Tibial nerve (tissue), 4 donors: ENCODE results near the gene ANO7. TPM values are rescaled to one million over a fixed set of nuclear protein-coding genes. Genes with fewer than 3 reads are reported as not detected.

Experiments used
- DNase-seq, 2 donors: peaks; one replicate each; pipeline ENCODE4 v3.0.0-alpha.2; 2019; ENCODE audit warnings: low spot score in 2 of 2
- H3K27ac ChIP-seq, 4 donors: fragments of 200-600 bp; sonication (generic) in 3 of 4; one replicate each; pipeline ENCODE4 v1.5.1; 2017 to 2019; ENCODE audit warnings: mild to moderate bottlenecking in 1 of 4
- H3K27me3 ChIP-seq, 2 donors: fragments of 200-600 bp; sonication (generic) in 1 of 2; one replicate each; pipeline versions ENCODE4 v1.5.1 to v1.6.0; 2017 to 2019
- H3K36me3 ChIP-seq, 3 donors: fragments of 200-600 bp; sonication (generic); one replicate each; pipeline ENCODE4 v1.5.1; 2018 to 2019
- H3K4me1 ChIP-seq, 4 donors: fragments of 200-600 bp; sonication (generic) in 3 of 4; one replicate each; pipeline ENCODE4 v1.5.1; 2017 to 2019
- H3K4me3 ChIP-seq, 4 donors: fragments of 200-600 bp; sonication (generic) in 3 of 4; one replicate each; pipeline ENCODE4 v1.5.1; 2017 to 2019; ENCODE audit warnings: mild to moderate bottlenecking in 1 of 4, moderate library complexity in 1 of 4
- H3K9me3 ChIP-seq, 4 donors: fragments of 200-600 bp; sonication (generic) in 3 of 4; one replicate each; pipeline ENCODE4 v1.5.1; 2017 to 2019
- CTCF ChIP-seq, 5 experiments: fragments of 200-600 bp in 3 of 5; fragments of 450-650 bp in 2 of 5; sonication (generic) in 3 of 5; IDR thresholded peaks; one replicate each; pipeline ENCODE4 v1.5.1; 2016 to 2019; ENCODE audit warnings: antibody characterized with exemption in 5 of 5, mild to moderate bottlenecking in 3 of 5, moderate library complexity in 2 of 5
- EP300 ChIP-seq, 2 donors: sonication (generic); formaldehyde crosslinking; IDR thresholded peaks; one replicate each; pipeline ENCODE4 v1.6.1; 2017; ENCODE audit warnings: antibody characterized with exemption in 2 of 2, mild to moderate bottlenecking in 1 of 2
- POLR2A ChIP-seq, 2 donors: fragments of 450-650 bp; IDR thresholded peaks; one replicate each; pipeline ENCODE4 v1.6.1; 2017; ENCODE audit warnings: antibody characterized with exemption in 2 of 2, mild to moderate bottlenecking in 2 of 2, moderate library complexity in 2 of 2
- WGBS, 2 donors: methylation state at CpG; one replicate each; pipeline ENCODE4 v1.1.5; 2018; 5-methylcytosine and 5-hydroxymethylcytosine counted together
- total RNA-seq, 4 donors: library from RNA; depleted of rRNA; stranded (reverse); fragments of >200 nt; gene quantifications; one replicate each; pipeline ENCODE4 v1.1.0, GENCODE V29; 2016

The ANO7 gene
- total RNA-seq, 4 donors from 2014 or later: 0.42 to 1.2 (median 0.51) TPM

- peak; percentile 76 to 80 for DNase-seq
- TF ChIP-seq POLR2A (IDR thresholded peaks at IDR 0.05): peak in 1 of 2 donors; percentile 54
- TF ChIP-seq CTCF (IDR thresholded peaks at IDR 0.05): peak in 1 of 5 experiments; percentile 13
- TF ChIP-seq EP300 (IDR thresholded peaks at IDR 0.05): peak in 1 of 2 donors; percentile 79
- Histone ChIP-seq H3K27me3 (no peaks in the 10 kb centered on the region), H3K27ac (peak overlapping the region; percentile 89 to 97 (median 94)), H3K36me3 (peaks cover 0 to 15% (median 0%) of the 10 kb centered on the region in 3 donors), H3K4me3 (peak overlapping the region; percentile 57 to 99 (median 87)), H3K9me3 (no peaks in the 10 kb centered on the region), H3K4me1 (peaks cover 0 to 50% (median 17%) of the 10 kb centered on the region in 4 donors)
- 1 to 2% methylated on average over 7 to 24 of the region's 37 CpGs for WGBS, 2 donors
Measured at GRCh38 chr2:241271706-241272302, 83.3 kb downstream of the ANO7 start.

DNA sequence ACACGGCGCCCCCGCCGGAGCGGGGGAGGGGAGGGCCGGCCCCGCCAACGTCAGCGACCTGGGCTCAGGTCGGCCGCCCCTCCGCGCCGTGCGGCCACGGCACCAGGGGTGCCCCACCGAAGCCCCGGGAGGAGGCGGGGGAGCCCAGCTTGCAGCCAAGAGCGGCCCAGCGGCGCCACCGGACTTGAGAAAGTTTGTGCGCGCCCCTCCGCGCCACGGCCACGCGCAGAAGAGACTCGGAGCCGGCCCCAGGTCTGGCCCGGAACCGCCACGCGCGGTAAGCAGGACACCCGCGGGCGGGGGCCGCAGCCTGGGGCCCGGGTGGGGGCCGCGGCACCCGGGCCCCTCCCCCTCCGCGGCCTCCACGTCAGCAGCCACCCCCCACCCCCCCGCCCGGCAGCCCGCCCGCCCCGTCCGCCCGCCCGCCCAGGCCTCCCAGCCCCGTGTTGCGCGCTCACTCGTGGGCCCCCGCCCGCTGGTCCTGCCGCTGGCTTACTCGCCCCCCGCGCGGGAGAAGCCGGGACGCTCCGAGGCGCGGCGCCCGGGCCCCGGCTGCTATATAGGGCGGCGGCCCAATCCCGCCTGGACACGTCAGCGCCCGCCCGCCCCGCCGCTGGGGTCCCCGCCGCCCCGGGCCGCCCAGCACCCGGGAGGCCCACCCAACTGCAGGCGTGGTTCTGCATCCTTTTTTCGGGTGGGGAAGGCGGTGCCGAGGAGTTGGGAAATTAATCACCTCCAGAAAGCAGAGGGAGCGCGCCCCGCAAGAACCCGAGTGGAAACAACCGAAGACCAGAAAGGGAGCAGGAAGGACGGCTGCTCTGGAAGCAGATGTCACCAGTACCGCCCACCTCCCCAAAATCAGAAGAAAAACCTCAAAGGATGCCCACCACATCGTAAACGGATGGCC lies 84.1 kb downstream of the ANO7 start:
- WGBS, 2 donors: 2 to 3% methylated on average over 20 to 31 of the region's 102 CpGs
- peak in 1 of 2 donors; percentile 23 for TF ChIP-seq POLR2A (IDR thresholded peaks at IDR 0.05)
- TF ChIP-seq EP300 (IDR thresholded peaks at IDR 0.05): peak in 1 of 2 donors; percentile 39
- TF ChIP-seq CTCF (IDR thresholded peaks at IDR 0.05): no peak
- no peaks in the 10 kb centered on the region for H3K27me3 ChIP-seq
- H3K9me3 ChIP-seq: no peaks in the 10 kb centered on the region
- peak overlapping the region; percentile 89 to 97 (median 94) for H3K27ac ChIP-seq
- peaks cover 0 to 50% (median 17%) of the 10 kb centered on the region in 4 donors for H3K4me1 ChIP-seq
- peaks cover 0 to 7% (median 0%) of the 10 kb centered on the region in 3 donors for H3K36me3 ChIP-seq
- peak; percentile 54 to 57 for DNase-seq
- peak overlapping the region; percentile 57 to 99 (median 87) for H3K4me3 ChIP-seq

GRCh38 chr2:241273210-241274020 lies 84.9 kb downstream of the ANO7 start:
- WGBS, 2 donors: 54 to 57% methylated on average over 21 of the region's 21 CpGs
- TF ChIP-seq POLR2A (IDR thresholded peaks at IDR 0.05) (no peak), CTCF (IDR thresholded peaks at IDR 0.05) (no peak), EP300 (IDR thresholded peaks at IDR 0.05) (no peak)
- no peak for DNase-seq
- H3K27me3 ChIP-seq: no peaks in the 10 kb centered on the region
- no peaks in the 10 kb centered on the region for H3K9me3 ChIP-seq
- peaks cover 0 to 45% (median 17%) of the 10 kb centered on the region in 4 donors for H3K4me1 ChIP-seq
- no peaks in the 10 kb centered on the region for H3K36me3 ChIP-seq
- H3K4me3 ChIP-seq: peak overlapping the region; percentile 43 to 99 (median 87)
- peak overlapping the region; percentile 89 to 97 (median 94) for H3K27ac ChIP-seq

DNA sequence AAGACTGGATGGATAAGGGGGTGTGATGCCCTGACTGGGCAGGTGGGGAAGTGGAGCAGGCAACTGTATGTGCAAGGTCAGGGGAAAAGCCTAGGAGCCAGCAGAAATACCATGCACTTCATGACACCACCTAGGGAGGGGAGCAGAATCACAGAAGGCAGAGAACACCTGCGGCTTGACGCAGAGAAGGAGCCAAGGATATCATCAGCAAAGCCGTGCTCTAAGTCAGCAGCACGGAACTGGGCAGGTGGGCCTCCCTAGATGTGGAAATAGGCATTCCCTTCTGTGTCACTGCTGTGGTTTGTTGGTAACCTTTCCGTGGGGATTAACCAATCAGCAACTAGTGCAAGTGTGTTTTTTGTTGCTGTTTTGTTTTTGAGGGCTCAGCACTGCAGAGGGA lies 85.7 kb downstream of the ANO7 start:
- TF ChIP-seq EP300 (IDR thresholded peaks at IDR 0.05): no peak
- TF ChIP-seq CTCF (IDR thresholded peaks at IDR 0.05): no peak
- TF ChIP-seq POLR2A (IDR thresholded peaks at IDR 0.05): no peak
- H3K9me3 ChIP-seq: no peaks in the 10 kb centered on the region
- no peak for DNase-seq
- no peak overlapping the region for H3K4me3 ChIP-seq
- no peaks in the 10 kb centered on the region for H3K36me3 ChIP-seq
- peaks cover 0 to 38% (median 17%) of the 10 kb centered on the region in 4 donors for H3K4me1 ChIP-seq
- WGBS, 2 donors: 79 to 90% methylated on average over 5 of the region's 5 CpGs
- peak overlapping the region in 1 of 4 donors; percentile 89 for H3K27ac ChIP-seq
- no peaks in the 10 kb centered on the region for H3K27me3 ChIP-seq

Other genes with a start within 250 kb of the ANO7 start
- 100 to 1,000 TPM; 116 to 226 (median 141) TPM for gene SNED1, start 190.1 kb upstream of the ANO7 start, total RNA-seq
- 10 to 100 TPM; 28.9 to 60.5 (median 38.9) TPM for gene MTERF4, start 86.4 kb upstream of the ANO7 start, total RNA-seq
- gene PASK, start 39.2 kb upstream of the ANO7 start, total RNA-seq: 1 to 10 TPM; 4.1 to 8.1 (median 5.9) TPM
- gene PPP1R7, start 38.2 kb upstream of the ANO7 start, total RNA-seq: 10 to 100 TPM; 29.5 to 53.8 (median 38.1) TPM
- 100 to 1,000 TPM; 324 to 412 (median 363) TPM for gene HDLBP, start 127.0 kb downstream of the ANO7 start, total RNA-seq
- 100 to 1,000 TPM; 311 to 585 (median 373) TPM for gene SEPTIN2, start 127.2 kb downstream of the ANO7 start, total RNA-seq
- 100 to 1,000 TPM in 2 of 4 donors, 10 to 100 TPM in 2; 42.7 to 229 (median 93.2) TPM for gene FARP2, start 167.6 kb downstream of the ANO7 start, total RNA-seq